ENCODE data around the gene CAPN3.

Gene CAPN3

GRCh38 chr15:42457445-42458442, 98.4 kb downstream of the CAPN3 start:
- DNase-seq, result no peak

GRCh38 chr15:42461261-42461660, 102.0 kb downstream of the CAPN3 start:
- DNase-seq, result no peak
